ENCODE results near the gene RTF2. TPM values are rescaled to one million over a fixed set of nuclear protein-coding genes. Genes with fewer than 3 reads are reported as not detected.

Gene RTF2
- total and polyA plus RNA-seq, 8 donors, result 24.3 to 55.4 (median 28.1) TPM

GRCh38 chr20:56445540-56445939, 22.9 kb upstream of the RTF2 start:
- intact Hi-C loops (cut with DNase I), result no loop called here
- 71 to 81% methylated on average over 16 of the region's 16 CpGs for WGBS, 2 donors

GRCh38 chr20:56447227-56447626, 21.2 kb upstream of the RTF2 start:
- no peaks in the 10 kb centered on the region for H3K4me1 ChIP-seq
- H3K27me3 ChIP-seq, result no peaks in the 10 kb centered on the region
- H3K4me3 ChIP-seq, result no peak overlapping the region
- H3K9me3 ChIP-seq, result no peaks in the 10 kb centered on the region
- no peak for TF ChIP-seq CTCF (IDR thresholded peaks at IDR 0.05)
- H3K27ac ChIP-seq, result no peak overlapping the region
- intact Hi-C loops (cut with DNase I), result no loop called here
- ATAC-seq (no peak), FAIRE-seq (no peak), DNase-seq (no peak)
- H3K36me3 ChIP-seq, result no peaks in the 10 kb centered on the region

More at GRCh38 chr20:56445540-56445939, 22.9 kb upstream of the RTF2 start:
- FAIRE-seq (no peak), ATAC-seq (no peak), DNase-seq (no peak)
- Histone ChIP-seq H3K27ac (no peak overlapping the region), H3K4me3 (no peak overlapping the region), H3K27me3 (no peaks in the 10 kb centered on the region), H3K9me3 (no peaks in the 10 kb centered on the region), H3K4me1 (no peaks in the 10 kb centered on the region), H3K36me3 (no peaks in the 10 kb centered on the region)
- no peak for TF ChIP-seq CTCF (IDR thresholded peaks at IDR 0.05)

GRCh38 chr20:56449459-56449858, 19.0 kb upstream of the RTF2 start:
- no peaks in the 10 kb centered on the region for H3K27me3 ChIP-seq
- intact Hi-C loops (cut with DNase I), result no loop called here
- H3K27ac ChIP-seq, result no peak overlapping the region
- FAIRE-seq (no peak), DNase-seq (no peak), ATAC-seq (no peak)
- WGBS, 2 donors, result 57 to 69% methylated on average over 5 of the region's 5 CpGs
- H3K4me3 ChIP-seq, result no peak overlapping the region
- TF ChIP-seq CTCF (IDR thresholded peaks at IDR 0.05), result no peak
- no peaks in the 10 kb centered on the region for H3K9me3 ChIP-seq
- no peaks in the 10 kb centered on the region for H3K36me3 ChIP-seq
- no peaks in the 10 kb centered on the region for H3K4me1 ChIP-seq

- FAIRE-seq (no peak), ATAC-seq (no peak), DNase-seq (no peak)
- no peaks in the 10 kb centered on the region for H3K27me3 ChIP-seq
- H3K36me3 ChIP-seq, result no peaks in the 10 kb centered on the region
- no peaks in the 10 kb centered on the region for H3K4me1 ChIP-seq
- WGBS, 2 donors, result 63 to 65% methylated on average over 13 of the region's 13 CpGs
- no peak for TF ChIP-seq CTCF (IDR thresholded peaks at IDR 0.05)
- intact Hi-C loops (cut with DNase I), result no loop called here
- no peak overlapping the region for H3K4me3 ChIP-seq
- H3K9me3 ChIP-seq, result no peaks in the 10 kb centered on the region
- H3K27ac ChIP-seq, result no peak overlapping the region
Measured at GRCh38 chr20:56451056-56451765, 17.2 kb upstream of the RTF2 start.

- no peak for ATAC-seq
- Histone ChIP-seq H3K4me3 (no peak overlapping the region), H3K9me3 (no peaks in the 10 kb centered on the region), H3K36me3 (no peaks in the 10 kb centered on the region), H3K27me3 (no peaks in the 10 kb centered on the region), H3K4me1 (no peaks in the 10 kb centered on the region), H3K27ac (no peak overlapping the region)
- WGBS, 2 donors, result 60 to 72% methylated on average over 5 of the region's 5 CpGs
- FAIRE-seq, result no peak
- TF ChIP-seq CTCF (IDR thresholded peaks at IDR 0.05), result no peak
- DNase-seq, result no peak
- intact Hi-C loops (cut with DNase I), result no loop called here
Measured at GRCh38 chr20:56453352-56453751, 15.1 kb upstream of the RTF2 start.
